GM18507 (cell line): ENCODE measurements around the gene GRM1.

Experiments
- DNase-seq: peaks from one replicate; pipeline ENCODE4 v3.0.0; 2011; ENCODE audit warnings: low read depth; ENCODE audit not compliant: insufficient read length; ENCODE audit errors: extremely low spot score
- FAIRE-seq: peaks from 2 replicates; lab custom pipeline; 2011; peaks lifted over from hg19 to GRCh38; lab: Jason Lieb, UNC

The GRM1 gene

GRCh38 chr6:146351018-146351417 lies 322.2 kb downstream of the GRM1 start:
- DNase-seq: no peak
- no peak for FAIRE-seq

- FAIRE-seq (no peak), DNase-seq (no peak)
Measured at GRCh38 chr6:146352163-146352562, 323.3 kb downstream of the GRM1 start.

GRCh38 chr6:146354451-146354850 lies 325.6 kb downstream of the GRM1 start:
- FAIRE-seq: no peak
- DNase-seq: no peak

GRCh38 chr6:146355521-146356100 lies 326.7 kb downstream of the GRM1 start:
- FAIRE-seq (no peak), DNase-seq (no peak)

DNA sequence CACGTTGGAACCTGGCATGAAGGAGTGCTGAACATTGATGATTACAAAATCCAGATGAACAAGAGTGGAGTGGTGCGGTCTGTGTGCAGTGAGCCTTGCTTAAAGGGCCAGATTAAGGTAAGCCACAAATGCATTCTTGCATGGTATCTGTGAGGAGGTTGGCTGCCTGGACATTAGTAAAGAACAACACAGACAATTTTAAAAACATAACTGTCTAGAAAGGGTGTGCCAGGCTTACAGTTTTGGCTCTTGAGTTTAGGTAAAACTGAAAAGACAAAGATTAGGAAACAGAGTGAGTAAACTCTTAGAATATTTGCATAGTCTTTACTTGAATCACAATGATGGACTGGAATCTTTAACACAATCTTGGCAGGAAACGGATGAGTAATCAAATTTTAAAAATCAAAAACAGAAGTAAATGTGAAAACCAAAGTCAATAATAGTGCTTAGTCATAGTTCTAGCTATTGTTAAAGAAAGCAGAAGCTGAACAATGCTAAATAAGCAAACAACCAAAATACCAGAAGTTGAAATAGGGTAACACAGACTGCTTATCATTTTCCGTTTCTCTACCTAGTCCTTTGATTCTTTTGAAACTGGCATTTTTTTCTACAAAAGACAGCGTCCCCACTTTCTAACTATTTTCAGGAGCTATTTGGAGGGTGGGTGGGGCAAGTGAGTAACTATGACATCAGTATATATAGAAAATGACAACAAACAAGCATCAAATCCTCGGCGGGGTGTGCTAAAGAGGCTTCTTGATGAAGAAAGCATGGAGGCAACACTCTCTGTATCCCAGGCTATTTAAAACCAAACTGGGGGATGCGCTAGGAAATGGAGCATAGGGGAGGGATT lies 328.9 kb downstream of the GRM1 start:
- DNase-seq (no peak), FAIRE-seq (no peak)

- FAIRE-seq (no peak), DNase-seq (no peak)
Measured at GRCh38 chr6:146358431-146359046, 329.7 kb downstream of the GRM1 start.

DNA sequence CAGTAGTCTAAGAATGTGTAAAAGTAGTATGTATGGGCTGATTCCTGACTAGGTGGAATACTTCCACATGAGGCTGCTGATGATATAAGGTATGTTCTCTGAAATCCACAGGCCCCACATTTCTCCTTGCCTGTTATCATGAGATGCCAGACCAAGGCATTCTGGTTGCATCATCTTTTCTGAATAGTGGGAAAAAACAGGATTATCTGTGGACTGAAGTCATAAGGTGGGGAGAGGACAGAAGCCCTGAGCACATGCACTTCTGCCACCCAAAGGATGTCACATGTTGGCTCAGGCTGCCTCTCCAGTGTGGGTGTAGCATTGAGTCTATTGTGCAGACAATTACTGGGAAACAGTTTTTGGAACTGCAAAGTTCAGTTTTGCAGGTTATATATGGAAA lies 330.3 kb downstream of the GRM1 start:
- FAIRE-seq: no peak
- no peak for DNase-seq

GRCh38 chr6:146361128-146361924 lies 332.5 kb downstream of the GRM1 start:
- no peak for FAIRE-seq
- DNase-seq: no peak

DNA sequence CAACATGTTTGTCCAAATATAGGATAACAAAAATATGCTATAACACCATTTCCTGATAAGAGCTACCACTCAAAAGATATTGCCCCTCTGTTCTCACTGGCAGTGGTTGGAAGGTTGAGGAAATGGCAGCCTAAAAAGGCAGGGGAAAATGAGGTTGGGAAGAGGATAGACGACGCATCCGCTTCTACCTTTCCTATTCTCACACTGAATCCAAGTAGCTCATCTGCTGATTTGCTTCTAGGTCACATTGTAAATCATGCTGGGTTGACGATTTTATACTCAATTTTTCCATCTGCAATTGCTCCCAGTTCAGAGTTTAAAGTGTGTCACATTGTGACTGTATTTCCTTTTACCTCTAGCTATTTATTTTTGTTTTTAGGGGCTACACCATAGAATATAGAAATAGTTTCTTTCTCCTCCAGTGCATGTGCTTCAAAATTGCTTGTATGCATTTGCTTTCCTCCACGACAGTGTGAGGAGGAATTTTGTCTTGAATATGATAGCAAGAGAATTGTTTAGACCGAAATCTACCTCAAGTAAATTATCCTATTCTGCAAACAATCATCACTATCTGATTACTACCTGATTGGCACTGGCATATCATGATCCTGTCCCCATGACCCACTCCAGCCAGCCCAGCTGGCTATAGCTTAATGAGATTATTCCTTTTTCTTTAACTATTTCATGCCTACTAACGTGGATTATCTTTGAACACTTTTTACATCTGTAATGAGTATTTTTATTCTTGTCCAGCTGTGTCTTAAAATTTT lies 335.2 kb downstream of the GRM1 start:
- no peak for DNase-seq
- no peak for FAIRE-seq

- DNase-seq (no peak), FAIRE-seq (no peak)
Measured at GRCh38 chr6:146364816-146365594, 336.1 kb downstream of the GRM1 start.

DNA sequence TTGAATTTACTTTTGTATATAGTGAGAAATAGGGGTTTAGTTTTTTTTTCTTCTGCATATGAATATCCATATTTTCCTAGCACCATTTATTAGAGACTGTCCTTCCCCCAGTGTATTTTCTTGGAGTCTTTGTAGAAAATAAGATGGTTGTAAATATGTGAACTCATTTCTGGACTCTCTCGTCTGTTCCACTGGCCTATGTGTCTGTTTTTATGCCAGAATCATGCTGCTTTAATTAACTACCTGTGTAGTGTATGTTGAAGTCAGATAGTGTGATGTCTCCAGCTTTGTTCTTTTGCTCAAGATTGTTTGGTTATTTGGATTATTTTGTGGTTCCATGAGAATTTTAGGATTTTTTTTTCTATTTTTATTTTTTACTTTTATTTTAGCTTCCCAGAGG lies 338.2 kb downstream of the GRM1 start:
- DNase-seq: no peak
- FAIRE-seq: no peak

- DNase-seq: no peak
- no peak for FAIRE-seq
Measured at GRCh38 chr6:146369866-146370265, 341.0 kb downstream of the GRM1 start.

- DNase-seq (no peak), FAIRE-seq (no peak)
Measured at GRCh38 chr6:146381486-146381885, 352.6 kb downstream of the GRM1 start.

DNA sequence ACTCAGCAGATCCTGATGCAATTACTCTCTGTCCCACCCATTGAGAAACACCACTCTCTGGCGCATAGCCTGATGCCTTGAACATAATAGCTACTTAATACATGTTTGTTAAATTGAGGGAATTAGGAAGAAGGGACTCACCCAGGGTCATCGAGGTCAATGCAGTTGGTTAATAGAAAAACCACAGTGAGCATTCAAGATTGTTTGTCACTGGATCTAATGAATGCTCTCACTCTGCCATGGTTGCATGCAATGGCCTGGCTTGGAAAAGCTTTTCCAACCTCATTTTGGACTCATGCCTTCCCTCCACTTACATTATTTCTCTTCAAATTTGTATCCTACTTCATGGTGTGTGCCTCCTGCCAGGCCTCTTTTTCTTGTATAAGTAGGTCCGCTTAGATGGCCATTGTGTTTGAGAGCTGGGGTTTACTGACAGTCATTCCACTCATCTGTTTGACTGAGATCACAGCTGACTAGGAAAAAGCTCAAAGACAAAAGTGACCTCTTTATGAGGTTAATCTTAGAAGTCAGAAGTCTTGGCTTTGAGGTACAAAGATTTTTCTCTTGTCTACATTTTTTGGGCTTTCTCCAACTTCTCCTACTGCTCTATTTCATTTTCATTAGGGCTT lies 360.0 kb downstream of the GRM1 start:
- no peak for FAIRE-seq
- no peak for DNase-seq

GRCh38 chr6:146389740-146390139 lies 360.9 kb downstream of the GRM1 start:
- no peak for DNase-seq
- FAIRE-seq: no peak

DNA sequence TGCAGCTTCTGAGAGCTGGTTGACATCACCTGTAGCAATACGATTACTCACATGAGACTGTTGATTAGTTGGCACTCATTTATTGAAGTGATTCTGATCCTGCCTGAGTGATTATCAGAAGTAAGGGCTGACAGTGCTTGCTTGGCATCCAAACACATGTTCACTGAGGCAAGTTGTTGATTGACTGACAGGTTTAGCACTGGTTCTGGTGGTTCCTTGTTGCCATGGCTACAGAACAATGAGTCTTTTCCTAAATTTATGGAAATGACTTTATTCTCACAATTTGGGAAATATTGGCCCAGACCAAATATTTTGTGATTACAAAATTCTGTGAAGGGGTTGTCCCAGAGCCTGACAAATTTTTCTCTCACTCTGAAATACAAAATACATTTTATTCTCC lies 368.8 kb downstream of the GRM1 start:
- FAIRE-seq (no peak), DNase-seq (no peak)

DNA sequence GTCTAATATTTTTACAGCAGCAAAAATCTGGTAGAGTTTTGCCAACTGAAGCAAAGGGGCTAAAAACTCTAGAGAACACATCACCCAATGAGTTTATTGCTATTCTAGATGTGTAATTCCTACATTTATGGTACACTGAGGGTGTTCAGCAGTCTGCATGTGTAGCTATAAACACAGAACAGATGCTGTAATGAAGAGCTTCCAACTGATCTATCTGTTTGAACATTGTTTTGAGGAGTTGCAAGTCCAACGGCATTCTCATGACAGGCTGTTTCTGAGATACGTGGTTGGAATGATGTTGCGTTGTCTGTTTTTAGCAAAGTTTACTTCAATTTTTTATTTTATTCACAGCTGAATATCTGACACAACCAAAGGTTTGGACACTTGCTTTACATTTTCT lies 373.6 kb downstream of the GRM1 start:
- DNase-seq (no peak), FAIRE-seq (no peak)

DNA sequence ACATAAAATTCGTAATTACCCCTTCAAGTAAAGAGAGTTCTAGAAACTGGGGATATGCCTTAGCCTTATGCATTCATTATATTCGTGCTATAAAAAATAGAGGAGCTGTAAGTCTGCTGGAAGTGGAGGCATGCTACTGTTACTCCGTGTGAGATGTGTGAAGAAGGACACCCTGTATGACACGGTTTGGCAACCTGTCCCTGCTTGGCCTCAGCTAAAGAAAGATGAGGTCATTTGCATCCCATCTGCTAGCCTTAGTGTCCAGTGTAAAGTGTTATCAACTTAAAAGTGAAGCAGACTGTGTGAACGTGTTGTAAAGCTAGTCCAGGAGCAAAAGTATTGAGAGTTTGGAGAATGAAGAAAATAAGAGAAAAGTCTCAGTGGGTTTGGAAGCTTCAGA lies 379.7 kb downstream of the GRM1 start:
- no peak for FAIRE-seq

More for the DNA sequence above, 379.7 kb downstream of the GRM1 start:
- DNase-seq: no peak
